Peyer's patch (tissue), 4 donors: ENCODE measurements around the gene TRERF1.

Source experiments
- CTCF ChIP-seq, 6 experiments: fragments of 450-650 bp in 4 of 6; fragments of 200-600 bp in 2 of 6; sonication (generic) in 1 of 6; IDR thresholded peaks; one replicate each; pipeline ENCODE4 v1.5.1; 2017 to 2019; ENCODE audit warnings: antibody characterized with exemption in 6 of 6, mild to moderate bottlenecking in 3 of 6, moderate library complexity in 1 of 6
- POLR2A ChIP-seq, 2 donors: fragments of 450-650 bp; IDR thresholded peaks; one replicate each; pipeline ENCODE4 v1.5.1; 2017; ENCODE audit warnings: antibody characterized with exemption in 2 of 2, mild to moderate bottlenecking in 2 of 2, moderate library complexity in 2 of 2

DNA sequence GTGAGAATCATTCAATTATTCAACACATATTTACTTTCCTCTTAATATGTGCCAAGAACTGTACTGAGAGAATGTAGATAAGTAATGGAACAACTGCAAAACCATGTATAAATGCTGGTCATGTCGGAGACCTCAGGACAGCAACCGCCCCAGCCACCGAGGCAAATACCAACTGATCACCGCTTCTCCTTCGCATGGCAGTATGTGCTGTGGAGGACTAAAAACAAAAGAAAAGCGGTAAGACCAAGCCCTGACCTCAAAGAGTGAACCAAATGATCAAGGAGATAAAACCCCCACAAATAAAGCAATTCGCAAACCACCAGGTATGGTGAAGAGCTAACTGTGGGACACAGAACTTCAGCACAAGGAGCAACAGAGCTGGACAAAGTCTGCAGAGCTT is 104.3 kb downstream of the TRERF1 start:
- TF ChIP-seq CTCF (IDR thresholded peaks at IDR 0.05) (no peak), POLR2A (IDR thresholded peaks at IDR 0.05) (no peak)
